ENCODE measurements around the gene UCKL1.

Gene UCKL1

GRCh38 chr20:63957004-63957689 lies 931 bp upstream of the UCKL1 start:
- Histone ChIP-seq H3K4me3 (ENCODE audit: insufficient read depth in 1 of 2, low read depth in 1 of 2, low read length in 2 of 2) (peak overlapping the region; percentile 54 to 82), H3K4ac (ENCODE audit: low read depth in 1 of 2, low read length in 2 of 2) (peak overlapping the region in 1 of 2 experiments; percentile 89), H3K27me3 (ENCODE audit: control insufficient read depth in 1 of 2, insufficient read depth in 1 of 2, low read length in 2 of 2) (no peaks in the 10 kb centered on the region), H4K91ac (ENCODE audit: low read length) (no peak overlapping the region), H3K9me3 (ENCODE audit: control insufficient read depth, low read length) (no peaks in the 10 kb centered on the region), H3K79me1 (replicated peaks; ENCODE audit: low read length, poor library complexity, severe bottlenecking) (peaks cover 23% of the 10 kb centered on the region), H2BK15ac (ENCODE audit: low read depth, poor library complexity, severe bottlenecking) (no peak overlapping the region), H3K36me3 (ENCODE audit: control insufficient read depth in 1 of 2, insufficient read depth in 2 of 2, low read depth in 1 of 2, low read length in 2 of 2) (peaks cover 32 to 62% of the 10 kb centered on the region in 2 experiments), H2BK12ac (ENCODE audit: low read length in 2 of 2) (peak overlapping the region in 1 of 2 experiments; percentile 32), H3K4me2 (ENCODE audit: low read length, poor library complexity, severe bottlenecking) (peak overlapping the region; percentile 93), H3K23ac (ENCODE audit: low read length in 2 of 2) (no peak overlapping the region), H2AFZ (ENCODE audit: low read depth, low read length) (peak overlapping the region; percentile 77), H3K14ac (ENCODE audit: low read length in 2 of 2) (no peak overlapping the region), H2BK120ac (ENCODE audit: low read depth, low read length) (no peak overlapping the region), H3K18ac (ENCODE audit: low read depth in 1 of 2, low read length in 2 of 2) (peak overlapping the region in 1 of 2 experiments; percentile 73), H3K4me1 (ENCODE audit: control insufficient read depth, insufficient read depth, low read depth, low read length) (peaks cover 43% of the 10 kb centered on the region), H3K27ac (ENCODE audit: low read length, poor library complexity, severe bottlenecking) (peak overlapping the region; percentile 64), H2AK5ac (ENCODE audit: low read length, severe bottlenecking) (no peak overlapping the region), H4K8ac (ENCODE audit: low read length) (peak overlapping the region; percentile 40), H3K9ac (ENCODE audit: low read length) (peak overlapping the region; percentile 89), H2BK5ac (ENCODE audit: low read depth, low read length, poor library complexity, severe bottlenecking) (no peak overlapping the region)
- WGBS, result 10% methylated on average over 27 of the region's 28 CpGs
- DNase-seq, result peak; percentile 71

- Histone ChIP-seq H2BK12ac (ENCODE audit: low read length in 2 of 2) (no peak overlapping the region), H2BK120ac (ENCODE audit: low read depth, low read length) (no peak overlapping the region), H3K18ac (ENCODE audit: low read depth in 1 of 2, low read length in 2 of 2) (no peak overlapping the region), H4K91ac (ENCODE audit: low read length) (no peak overlapping the region), H3K14ac (ENCODE audit: low read length in 2 of 2) (no peak overlapping the region), H3K79me1 (replicated peaks; ENCODE audit: low read length, poor library complexity, severe bottlenecking) (peaks cover 25% of the 10 kb centered on the region), H2AFZ (ENCODE audit: low read depth, low read length) (no peak overlapping the region), H3K27ac (ENCODE audit: low read length, poor library complexity, severe bottlenecking) (peak overlapping the region; percentile 11), H3K4ac (ENCODE audit: low read depth in 1 of 2, low read length in 2 of 2) (no peak overlapping the region), H4K8ac (ENCODE audit: low read length) (no peak overlapping the region), H3K4me2 (ENCODE audit: low read length, poor library complexity, severe bottlenecking) (peak overlapping the region; percentile 93), H2AK5ac (ENCODE audit: low read length, severe bottlenecking) (no peak overlapping the region), H3K9me3 (ENCODE audit: control insufficient read depth, low read length) (no peaks in the 10 kb centered on the region), H3K4me1 (ENCODE audit: control insufficient read depth, insufficient read depth, low read depth, low read length) (peaks cover 48% of the 10 kb centered on the region), H3K23ac (ENCODE audit: low read length in 2 of 2) (no peak overlapping the region), H2BK5ac (ENCODE audit: low read depth, low read length, poor library complexity, severe bottlenecking) (no peak overlapping the region), H3K36me3 (ENCODE audit: control insufficient read depth in 1 of 2, insufficient read depth in 2 of 2, low read depth in 1 of 2, low read length in 2 of 2) (peaks cover 26 to 62% of the 10 kb centered on the region in 2 experiments), H3K4me3 (ENCODE audit: insufficient read depth in 1 of 2, low read depth in 1 of 2, low read length in 2 of 2) (peak overlapping the region; percentile 54 to 82), H3K27me3 (ENCODE audit: control insufficient read depth in 1 of 2, insufficient read depth in 1 of 2, low read length in 2 of 2) (no peaks in the 10 kb centered on the region), H2BK15ac (ENCODE audit: low read depth, poor library complexity, severe bottlenecking) (no peak overlapping the region), H3K9ac (ENCODE audit: low read length) (peak overlapping the region; percentile 89)
- no peak for DNase-seq
- WGBS, result under 1% methylated on average over 10 of the region's 15 CpGs
Observed at GRCh38 chr20:63956664-63957003, 418 bp upstream of the UCKL1 start.

- Histone ChIP-seq H4K8ac (ENCODE audit: low read length) (peak overlapping the region; percentile 56), H3K9me3 (ENCODE audit: control insufficient read depth, low read length) (no peaks in the 10 kb centered on the region), H3K23ac (ENCODE audit: low read length in 2 of 2) (peak overlapping the region in 1 of 2 experiments; percentile 97)
Observed at GRCh38 chr20:63955281-63955826, 862 bp downstream of the UCKL1 start.

GRCh38 chr20:63953764-63954429 lies 2.3 kb downstream of the UCKL1 start:
- Histone ChIP-seq H2BK15ac (ENCODE audit: low read depth, poor library complexity, severe bottlenecking) (no peak overlapping the region), H4K8ac (ENCODE audit: low read length) (no peak overlapping the region), H3K4ac (ENCODE audit: low read depth in 1 of 2, low read length in 2 of 2) (no peak overlapping the region), H3K4me3 (ENCODE audit: insufficient read depth in 1 of 2, low read depth in 1 of 2, low read length in 2 of 2) (peak overlapping the region in 1 of 2 experiments; percentile 92), H2AFZ (ENCODE audit: low read depth, low read length) (no peak overlapping the region), H3K9ac (ENCODE audit: low read length) (peak overlapping the region; percentile 94), H3K4me2 (ENCODE audit: low read length, poor library complexity, severe bottlenecking) (no peak overlapping the region), H2BK5ac (ENCODE audit: low read depth, low read length, poor library complexity, severe bottlenecking) (no peak overlapping the region), H4K91ac (ENCODE audit: low read length) (no peak overlapping the region), H3K18ac (ENCODE audit: low read depth in 1 of 2, low read length in 2 of 2) (peak overlapping the region in 1 of 2 experiments; percentile 13), H2BK120ac (ENCODE audit: low read depth, low read length) (no peak overlapping the region), H2BK12ac (ENCODE audit: low read length in 2 of 2) (no peak overlapping the region), H3K79me1 (replicated peaks; ENCODE audit: low read length, poor library complexity, severe bottlenecking) (peaks cover 22% of the 10 kb centered on the region), H2AK5ac (ENCODE audit: low read length, severe bottlenecking) (no peak overlapping the region), H3K27me3 (ENCODE audit: control insufficient read depth in 1 of 2, insufficient read depth in 1 of 2, low read length in 2 of 2) (no peaks in the 10 kb centered on the region), H3K4me1 (ENCODE audit: control insufficient read depth, insufficient read depth, low read depth, low read length) (peaks cover 67% of the 10 kb centered on the region), H3K9me3 (ENCODE audit: control insufficient read depth, low read length) (no peaks in the 10 kb centered on the region), H3K27ac (ENCODE audit: low read length, poor library complexity, severe bottlenecking) (no peak overlapping the region), H3K14ac (ENCODE audit: low read length in 2 of 2) (no peak overlapping the region), H3K36me3 (ENCODE audit: control insufficient read depth in 1 of 2, insufficient read depth in 2 of 2, low read depth in 1 of 2, low read length in 2 of 2) (peaks cover 11 to 50% of the 10 kb centered on the region in 2 experiments), H3K23ac (ENCODE audit: low read length in 2 of 2) (peak overlapping the region in 1 of 2 experiments; percentile 51)
- DNase-seq, result no peak
- 82% methylated on average over 13 of the region's 13 CpGs for WGBS

More at GRCh38 chr20:63955281-63955826, 862 bp downstream of the UCKL1 start:
- Histone ChIP-seq H3K4me2 (ENCODE audit: low read length, poor library complexity, severe bottlenecking) (peak overlapping the region; percentile 97), H3K4ac (ENCODE audit: low read depth in 1 of 2, low read length in 2 of 2) (peak overlapping the region in 1 of 2 experiments; percentile 93), H3K27me3 (ENCODE audit: control insufficient read depth in 1 of 2, insufficient read depth in 1 of 2, low read length in 2 of 2) (no peaks in the 10 kb centered on the region), H2BK15ac (ENCODE audit: low read depth, poor library complexity, severe bottlenecking) (peak overlapping the region; percentile 55), H2AK5ac (ENCODE audit: low read length, severe bottlenecking) (no peak overlapping the region), H2BK120ac (ENCODE audit: low read depth, low read length) (no peak overlapping the region), H3K18ac (ENCODE audit: low read depth in 1 of 2, low read length in 2 of 2) (peak overlapping the region; percentile 91 to 100), H2AFZ (ENCODE audit: low read depth, low read length) (peak overlapping the region; percentile 90), H2BK5ac (ENCODE audit: low read depth, low read length, poor library complexity, severe bottlenecking) (no peak overlapping the region), H2BK12ac (ENCODE audit: low read length in 2 of 2) (peak overlapping the region in 1 of 2 experiments; percentile 61), H3K4me3 (ENCODE audit: insufficient read depth in 1 of 2, low read depth in 1 of 2, low read length in 2 of 2) (peak overlapping the region; percentile 92 to 99), H3K9ac (ENCODE audit: low read length) (peak overlapping the region; percentile 94), H3K4me1 (ENCODE audit: control insufficient read depth, insufficient read depth, low read depth, low read length) (peaks cover 60% of the 10 kb centered on the region), H3K27ac (ENCODE audit: low read length, poor library complexity, severe bottlenecking) (peak overlapping the region; percentile 0), H3K79me1 (replicated peaks; ENCODE audit: low read length, poor library complexity, severe bottlenecking) (peaks cover 27% of the 10 kb centered on the region), H3K14ac (ENCODE audit: low read length in 2 of 2) (peak overlapping the region in 1 of 2 experiments; percentile 100), H4K91ac (ENCODE audit: low read length) (peak overlapping the region; percentile 77), H3K36me3 (ENCODE audit: control insufficient read depth in 1 of 2, insufficient read depth in 2 of 2, low read depth in 1 of 2, low read length in 2 of 2) (peaks cover 21 to 58% of the 10 kb centered on the region in 2 experiments)
- 4% methylated on average over 30 of the region's 31 CpGs for WGBS
- DNase-seq, result peak; percentile 57

All from mesenchymal stem cell (in vitro differentiated cells and primary cell).